Activated T-cell treated with anti-CD3 and anti-CD28 coated beads for 48 hours (primary cell): ENCODE results near the gene EFCAB5.
"Not testable (repeated sequence)": the region's sequence is repeated elsewhere in the genome, so short reads cannot be mapped to it uniquely, and the experiment has no call there.

ENCODE experiments used
- DNase-seq: peaks from one replicate; pipeline ENCODE4 v3.0.0-alpha.2; 2020; ENCODE audit warnings: low read depth

EFCAB5 gene

DNA sequence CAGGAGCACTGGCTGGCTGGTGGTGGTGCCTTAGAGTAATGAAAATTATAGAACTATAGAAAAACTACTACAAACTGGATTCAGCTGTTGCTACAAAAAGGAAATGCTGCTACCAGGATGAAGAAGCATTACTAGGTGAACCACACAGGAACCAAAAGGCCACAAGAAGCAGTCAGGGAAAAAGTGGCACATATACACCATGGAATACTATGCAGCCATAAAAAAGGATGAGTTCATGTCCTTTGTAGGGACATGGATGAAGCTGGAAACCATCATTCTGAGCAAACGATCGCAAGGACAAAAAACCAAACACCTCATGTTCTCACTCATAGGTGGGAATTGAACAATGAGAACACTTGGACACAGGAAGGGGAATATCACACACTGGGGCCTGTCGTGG is 5.5 kb upstream of the EFCAB5 start:
- DNase-seq = not testable (repeated sequence)

DNA sequence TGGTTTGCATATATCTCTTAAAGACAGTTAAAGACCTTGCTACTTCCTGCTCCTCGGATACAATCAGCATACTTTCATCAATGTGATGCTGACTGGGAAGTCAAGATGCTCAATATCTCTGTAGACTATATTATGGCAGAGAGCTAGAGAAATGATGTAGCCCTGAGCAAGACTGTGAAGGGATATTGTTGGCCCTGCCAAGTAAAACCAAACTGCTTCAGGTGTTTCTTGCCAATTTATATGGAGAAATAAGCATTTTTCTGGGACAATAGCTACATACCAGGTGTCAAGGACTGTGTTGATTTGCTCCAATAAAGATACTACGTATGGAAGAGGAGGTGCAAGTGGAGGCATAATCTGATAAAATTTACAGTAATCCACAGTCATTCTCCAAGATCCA is 4.7 kb upstream of the EFCAB5 start:
- no peak for DNase-seq

DNA sequence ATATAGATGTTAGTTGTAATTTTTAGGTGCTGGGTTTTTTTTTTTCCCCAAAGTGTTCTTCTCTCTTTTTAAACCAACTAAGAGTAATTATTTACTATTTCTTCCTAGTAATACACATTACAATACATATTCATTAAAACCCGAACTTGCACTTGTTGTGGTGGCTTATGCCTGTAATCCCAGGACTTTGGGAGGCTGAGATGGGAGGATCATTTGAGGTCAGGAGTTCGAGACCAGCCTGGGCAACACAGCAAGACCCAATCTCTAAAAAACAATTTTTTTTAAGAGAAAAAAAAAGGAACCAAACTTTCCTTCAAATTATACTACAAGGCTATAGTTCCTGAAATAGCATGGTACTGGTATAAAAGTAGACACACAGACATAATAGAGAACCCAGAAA is 3.8 kb downstream of the EFCAB5 start:
- no peak for DNase-seq

- DNase-seq = no peak
Measured at GRCh38 chr17:29948448-29949215, 7.2 kb downstream of the EFCAB5 start.

GRCh38 chr17:29949696-29950095 is 8.3 kb downstream of the EFCAB5 start:
- DNase-seq = no peak

- DNase-seq = no peak
Measured at GRCh38 chr17:29954405-29954804, 13.0 kb downstream of the EFCAB5 start.

- no peak for DNase-seq
Measured at GRCh38 chr17:29956225-29956624, 14.8 kb downstream of the EFCAB5 start.

- not testable (repeated sequence) for DNase-seq
Measured at GRCh38 chr17:29957488-29957887, 16.1 kb downstream of the EFCAB5 start.

- no peak for DNase-seq
Measured at GRCh38 chr17:29958947-29959657, 17.7 kb downstream of the EFCAB5 start.

- DNase-seq = no peak
Measured at GRCh38 chr17:29959658-29960337, 18.4 kb downstream of the EFCAB5 start.

- DNase-seq = no peak
Measured at GRCh38 chr17:29962656-29963055, 21.2 kb downstream of the EFCAB5 start.

- DNase-seq = no peak
Measured at GRCh38 chr17:29968271-29968670, 26.8 kb downstream of the EFCAB5 start.

DNA sequence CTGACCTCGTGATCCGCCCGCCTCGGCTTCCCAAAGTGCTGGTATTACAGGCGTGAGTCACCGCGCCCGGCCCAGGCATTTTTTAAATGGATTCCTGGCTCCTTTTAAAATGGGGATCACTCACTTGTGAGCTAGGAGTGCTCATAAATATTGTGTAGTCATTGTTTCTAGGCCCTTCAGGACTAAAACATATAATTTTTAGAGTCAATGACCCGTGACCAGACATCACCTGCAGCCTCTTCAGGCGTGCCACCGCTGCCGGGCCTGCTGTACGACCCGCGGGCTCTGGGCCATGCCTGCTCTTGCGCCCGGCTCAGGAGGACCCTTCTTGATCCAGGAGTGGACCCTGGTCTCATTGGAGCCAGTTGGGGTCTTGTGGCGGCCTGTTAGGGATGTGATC is 30.8 kb downstream of the EFCAB5 start:
- DNase-seq = no peak

GRCh38 chr17:29973005-29973404 is 31.6 kb downstream of the EFCAB5 start:
- DNase-seq = no peak

GRCh38 chr17:29977836-29978235 is 36.4 kb downstream of the EFCAB5 start:
- no peak for DNase-seq

- DNase-seq = no peak
Measured at GRCh38 chr17:29980261-29980660, 38.8 kb downstream of the EFCAB5 start.

- no peak for DNase-seq
Measured at GRCh38 chr17:29982991-29983653, 41.7 kb downstream of the EFCAB5 start.

DNA sequence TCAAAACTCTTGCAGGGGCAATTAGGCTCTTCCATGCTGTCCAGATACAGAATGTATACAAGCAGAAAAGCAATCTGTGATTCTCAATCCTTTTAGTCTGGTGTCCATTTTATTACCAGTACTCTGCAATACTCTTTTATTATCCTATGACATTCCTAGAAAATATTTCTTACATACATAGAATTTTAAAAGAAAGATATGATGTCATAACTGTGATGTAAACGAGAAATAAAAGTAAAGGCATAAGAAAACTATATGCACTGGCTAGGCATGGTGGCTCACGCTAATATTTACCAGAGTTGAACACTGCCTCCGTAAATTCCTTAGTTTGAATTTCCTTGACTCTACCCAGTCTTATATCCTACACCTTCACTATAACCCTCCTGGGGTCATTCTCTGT is 55.0 kb downstream of the EFCAB5 start:
- DNase-seq = no peak

DNA sequence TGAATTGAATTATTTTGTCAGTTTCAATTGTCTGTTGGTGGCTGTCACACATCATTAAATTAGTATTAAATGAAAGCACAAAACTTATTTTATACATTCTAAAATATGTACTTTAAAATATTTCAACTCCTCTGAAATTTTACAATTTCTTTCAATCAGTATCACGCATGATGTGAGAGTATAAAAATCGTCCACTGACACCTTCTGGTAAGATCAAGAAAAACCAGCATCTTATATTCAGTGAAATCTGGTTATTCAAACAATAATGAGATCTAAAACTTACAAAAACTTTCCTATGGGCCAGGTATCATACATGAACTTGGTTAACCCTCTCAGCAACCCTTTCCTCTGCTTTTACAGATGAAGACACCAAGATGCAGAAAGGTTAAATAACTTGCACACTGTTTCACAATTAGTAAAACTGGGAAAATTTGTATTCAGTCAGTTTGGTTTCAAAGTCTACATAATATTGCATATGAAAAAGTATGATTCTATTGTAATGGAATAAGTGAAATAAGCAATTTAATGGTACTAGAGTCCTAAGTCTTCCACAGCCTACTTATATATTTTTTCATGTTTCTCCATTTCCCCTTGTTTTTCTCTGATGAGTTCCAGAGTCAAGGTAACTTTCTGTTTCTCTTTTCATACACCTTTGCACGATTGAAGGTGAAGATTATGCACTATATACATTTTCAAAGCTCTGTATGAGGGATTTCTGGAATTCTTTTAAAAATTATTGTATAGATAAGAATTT is 58.7 kb downstream of the EFCAB5 start:
- no peak for DNase-seq

- no peak for DNase-seq
Measured at GRCh38 chr17:30000755-30001257, 59.4 kb downstream of the EFCAB5 start.

DNA sequence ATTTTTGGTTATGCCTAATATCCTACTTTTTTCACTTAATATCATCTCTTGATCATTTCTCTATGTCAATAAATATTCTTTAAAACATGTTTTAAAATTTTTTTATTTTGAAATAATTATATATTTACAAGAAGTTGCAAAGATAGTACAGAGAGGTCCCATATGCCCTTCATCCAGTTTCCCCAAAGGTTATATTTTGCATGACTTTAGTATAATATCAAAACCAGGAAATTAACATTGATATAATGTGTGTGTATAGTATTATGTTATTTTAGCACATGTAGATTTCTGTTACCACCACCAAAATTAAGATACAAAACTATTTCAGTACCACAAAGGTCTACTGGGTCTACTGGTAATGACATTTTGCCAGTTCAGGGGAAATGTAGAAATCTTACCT is 60.7 kb downstream of the EFCAB5 start:
- no peak for DNase-seq
